ENCODE measurements around the gene UBR1. TPM values are rescaled to one million over a fixed set of nuclear protein-coding genes. Genes with fewer than 3 reads are reported as not detected.
"Not testable (repeated sequence)": the region's sequence is repeated elsewhere in the genome, so short reads cannot be mapped to it uniquely, and the experiment has no call there.

Gene UBR1
- total RNA-seq, 3 donors from 2014 or later (not counting 1 experiment from before 2014, with no cell fraction given): 54.3 to 70.5 (median 61.4) TPM

GRCh38 chr15:42954291-42954690, 151.5 kb downstream of the UBR1 start:
- WGBS (ENCODE audit: insufficient coverage): 95% methylated on average over 4 of the region's 4 CpGs
- H3K27me3 ChIP-seq (ENCODE audit: control insufficient read depth, insufficient read depth, low read length): no peaks in the 10 kb centered on the region
- ATAC-seq (no peak), DNase-seq (no peak)
- H3K9me3 ChIP-seq (ENCODE audit: control insufficient read depth, insufficient read depth, low read length): no peaks in the 10 kb centered on the region
- peaks cover 63% of the 10 kb centered on the region for H3K36me3 ChIP-seq (ENCODE audit: control insufficient read depth, insufficient read depth, low read length)
- no peak for TF ChIP-seq CTCF (IDR thresholded peaks at IDR 0.05)
- H3K9me3 Mint-ChIP-seq: no peaks in the 10 kb centered on the region
- no peak overlapping the region for H3K4me3 Mint-ChIP-seq
- H3K4me1 ChIP-seq (ENCODE audit: control insufficient read depth, insufficient read depth, low read length): no peaks in the 10 kb centered on the region
- H3K36me3 Mint-ChIP-seq: peaks cover 19% of the 10 kb centered on the region
- no peak overlapping the region for H3K27ac ChIP-seq (ENCODE audit: low read length)
- no peaks in the 10 kb centered on the region for H3K4me1 Mint-ChIP-seq
- no peak overlapping the region for H3K4me3 ChIP-seq (ENCODE audit: low read length)
- H3K27ac Mint-ChIP-seq: no peak overlapping the region
- no peaks in the 10 kb centered on the region for H3K27me3 Mint-ChIP-seq (ENCODE audit: low read depth in 2 of 2)
- intact Hi-C loops (cut with micrococcal nuclease): no loop called here

- H3K9me3 ChIP-seq (ENCODE audit: control insufficient read depth, insufficient read depth, low read length); H3K27me3 Mint-ChIP-seq (ENCODE audit: low read depth in 2 of 2); H3K4me3 ChIP-seq (ENCODE audit: low read length); DNase-seq; H3K27ac ChIP-seq (ENCODE audit: low read length); H3K4me1 ChIP-seq (ENCODE audit: control insufficient read depth, insufficient read depth, low read length); intact Hi-C loops (cut with micrococcal nuclease); ATAC-seq; H3K27me3 ChIP-seq (ENCODE audit: control insufficient read depth, insufficient read depth, low read length); H3K4me1 Mint-ChIP-seq; H3K4me3 Mint-ChIP-seq; H3K9me3 Mint-ChIP-seq; H3K27ac Mint-ChIP-seq: not testable (repeated sequence)
- peaks cover 24% of the 10 kb centered on the region for H3K36me3 Mint-ChIP-seq
- WGBS (ENCODE audit: insufficient coverage): no CpG with 5 or more reads among the region's 3 CpGs
- peaks cover 56% of the 10 kb centered on the region for H3K36me3 ChIP-seq (ENCODE audit: control insufficient read depth, insufficient read depth, low read length)
These were observed 156.9 kb downstream of the UBR1 start for GRCh38 chr15:42948898-42949297.

- WGBS (ENCODE audit: insufficient coverage): 100% methylated on average over 1 of the region's 1 CpG
- Histone ChIP-seq H3K27ac (ENCODE audit: low read length) (no peak overlapping the region), H3K4me1 (ENCODE audit: control insufficient read depth, insufficient read depth, low read length) (no peaks in the 10 kb centered on the region), H3K36me3 (ENCODE audit: control insufficient read depth, insufficient read depth, low read length) (peaks cover 22% of the 10 kb centered on the region), H3K4me3 (ENCODE audit: low read length) (no peak overlapping the region), H3K9me3 (ENCODE audit: control insufficient read depth, insufficient read depth, low read length) (no peaks in the 10 kb centered on the region), H3K27me3 (ENCODE audit: control insufficient read depth, insufficient read depth, low read length) (no peaks in the 10 kb centered on the region)
- H3K9me3 Mint-ChIP-seq: no peaks in the 10 kb centered on the region
- H3K36me3 Mint-ChIP-seq: peaks cover 9% of the 10 kb centered on the region
- DNase-seq: no peak
- no peaks in the 10 kb centered on the region for H3K27me3 Mint-ChIP-seq (ENCODE audit: low read depth in 2 of 2)
- peak overlapping the region; percentile 9 to 36 for H3K27ac Mint-ChIP-seq
- no peak for TF ChIP-seq CTCF (IDR thresholded peaks at IDR 0.05)
- H3K4me3 Mint-ChIP-seq: no peak overlapping the region
- no peak for ATAC-seq
- intact Hi-C loops (cut with micrococcal nuclease): no loop called here
- H3K4me1 Mint-ChIP-seq: no peaks in the 10 kb centered on the region
These were observed 165.3 kb downstream of the UBR1 start for GRCh38 chr15:42940527-42940926.

GRCh38 chr15:42939841-42940240, 166.0 kb downstream of the UBR1 start:
- no peak overlapping the region for H3K4me3 Mint-ChIP-seq
- ATAC-seq (no peak), DNase-seq (no peak)
- TF ChIP-seq CTCF (IDR thresholded peaks at IDR 0.05): no peak
- 98% methylated on average over 8 of the region's 8 CpGs for WGBS (ENCODE audit: insufficient coverage)
- no peaks in the 10 kb centered on the region for H3K27me3 Mint-ChIP-seq (ENCODE audit: low read depth in 2 of 2)
- Histone ChIP-seq H3K36me3 (ENCODE audit: control insufficient read depth, insufficient read depth, low read length) (peaks cover 15% of the 10 kb centered on the region), H3K4me1 (ENCODE audit: control insufficient read depth, insufficient read depth, low read length) (no peaks in the 10 kb centered on the region), H3K27ac (ENCODE audit: low read length) (no peak overlapping the region), H3K4me3 (ENCODE audit: low read length) (no peak overlapping the region), H3K9me3 (ENCODE audit: control insufficient read depth, insufficient read depth, low read length) (no peaks in the 10 kb centered on the region), H3K27me3 (ENCODE audit: control insufficient read depth, insufficient read depth, low read length) (no peaks in the 10 kb centered on the region)
- peaks cover 9% of the 10 kb centered on the region for H3K36me3 Mint-ChIP-seq
- intact Hi-C loops (cut with micrococcal nuclease): no loop called here
- H3K9me3 Mint-ChIP-seq: no peaks in the 10 kb centered on the region
- no peak overlapping the region for H3K27ac Mint-ChIP-seq
- no peaks in the 10 kb centered on the region for H3K4me1 Mint-ChIP-seq
